Thyroid gland (tissue), 4 donors: ENCODE results near the gene KDELR1.

Experiments used
- POLR2A ChIP-seq, 2 donors: fragments of 450-650 bp; IDR thresholded peaks; one replicate each; pipeline ENCODE4 v1.6.1; 2017; ENCODE audit warnings: antibody characterized with exemption in 2 of 2, mild to moderate bottlenecking in 2 of 2, moderate library complexity in 1 of 2
- TF ChIP-seq, protein P1 (sequence below), 6 experiments: fragments of 200-600 bp in 3 of 6; fragments of 450-650 bp in 3 of 6; sonication (generic) in 3 of 6; IDR thresholded peaks; one replicate each; pipeline ENCODE4 v1.5.1; 2016 to 2019; ENCODE audit warnings: antibody characterized with exemption in 6 of 6, mild to moderate bottlenecking in 2 of 6, inconsistent platforms in 1 of 6, moderate library complexity in 1 of 6

DNA sequence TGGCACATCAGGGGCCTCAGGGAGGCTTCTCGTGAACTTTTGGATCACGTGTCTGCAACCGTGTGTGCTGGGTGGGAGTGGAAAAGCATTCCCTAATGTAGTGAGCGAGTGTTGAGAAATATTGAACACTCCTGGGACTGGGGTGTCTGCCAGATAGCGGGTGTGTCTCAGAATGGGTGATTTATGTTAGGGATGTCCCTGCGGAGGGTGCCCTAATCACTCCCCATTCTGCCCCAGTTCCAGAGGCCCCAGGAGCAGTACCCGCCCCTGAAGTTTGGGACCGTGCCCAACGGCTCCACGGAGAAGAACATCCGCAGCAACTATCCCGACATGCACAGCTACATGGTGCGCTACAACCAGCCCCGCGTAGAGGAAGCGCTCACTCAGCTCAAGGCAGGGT, 30.2 kb upstream of the KDELR1 start:
- TF ChIP-seq POLR2A (IDR thresholded peaks at IDR 0.05) = no peak
- TF ChIP-seq, protein P1, sequence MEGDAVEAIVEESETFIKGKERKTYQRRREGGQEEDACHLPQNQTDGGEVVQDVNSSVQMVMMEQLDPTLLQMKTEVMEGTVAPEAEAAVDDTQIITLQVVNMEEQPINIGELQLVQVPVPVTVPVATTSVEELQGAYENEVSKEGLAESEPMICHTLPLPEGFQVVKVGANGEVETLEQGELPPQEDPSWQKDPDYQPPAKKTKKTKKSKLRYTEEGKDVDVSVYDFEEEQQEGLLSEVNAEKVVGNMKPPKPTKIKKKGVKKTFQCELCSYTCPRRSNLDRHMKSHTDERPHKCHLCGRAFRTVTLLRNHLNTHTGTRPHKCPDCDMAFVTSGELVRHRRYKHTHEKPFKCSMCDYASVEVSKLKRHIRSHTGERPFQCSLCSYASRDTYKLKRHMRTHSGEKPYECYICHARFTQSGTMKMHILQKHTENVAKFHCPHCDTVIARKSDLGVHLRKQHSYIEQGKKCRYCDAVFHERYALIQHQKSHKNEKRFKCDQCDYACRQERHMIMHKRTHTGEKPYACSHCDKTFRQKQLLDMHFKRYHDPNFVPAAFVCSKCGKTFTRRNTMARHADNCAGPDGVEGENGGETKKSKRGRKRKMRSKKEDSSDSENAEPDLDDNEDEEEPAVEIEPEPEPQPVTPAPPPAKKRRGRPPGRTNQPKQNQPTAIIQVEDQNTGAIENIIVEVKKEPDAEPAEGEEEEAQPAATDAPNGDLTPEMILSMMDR (IDR thresholded peaks at IDR 0.05) = no peak
